ENCODE data around the gene TAF5L. TPM values are rescaled to one million over a fixed set of nuclear protein-coding genes. Genes with fewer than 3 reads are reported as not detected.

TAF5L gene
- total and polyA plus RNA-seq, 2 of the 13 experiments (the other 11 are each of a cell fraction or from before 2014, with no cell fraction given) = 10.8 to 18.2 TPM

DNA sequence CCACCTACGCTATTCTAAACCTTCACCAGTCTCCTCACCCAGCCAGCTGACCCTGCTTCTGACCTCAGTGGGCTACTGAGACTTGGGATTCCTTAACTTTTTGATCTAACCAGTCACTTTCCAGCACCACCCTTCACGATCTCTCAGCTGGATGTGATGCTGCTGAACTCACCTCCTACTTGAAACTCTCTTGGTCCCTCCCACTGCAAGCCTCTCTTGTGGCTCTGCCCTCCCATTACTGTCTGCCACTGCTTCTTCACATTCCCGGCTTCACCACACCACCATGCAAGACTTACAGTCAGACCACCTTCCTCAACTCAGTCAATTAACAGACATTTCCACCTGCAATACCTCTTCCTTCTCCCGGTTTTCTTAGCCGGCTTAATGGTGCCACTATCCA is 6.3 kb downstream of the TAF5L start (continued):
- TF ChIP-seq ARID2 (CRISPR knock-in tag; IDR thresholded peaks at IDR 0.05; ENCODE audit: borderline replicate concordance) = no peak
- TF ChIP-seq, protein P1, sequence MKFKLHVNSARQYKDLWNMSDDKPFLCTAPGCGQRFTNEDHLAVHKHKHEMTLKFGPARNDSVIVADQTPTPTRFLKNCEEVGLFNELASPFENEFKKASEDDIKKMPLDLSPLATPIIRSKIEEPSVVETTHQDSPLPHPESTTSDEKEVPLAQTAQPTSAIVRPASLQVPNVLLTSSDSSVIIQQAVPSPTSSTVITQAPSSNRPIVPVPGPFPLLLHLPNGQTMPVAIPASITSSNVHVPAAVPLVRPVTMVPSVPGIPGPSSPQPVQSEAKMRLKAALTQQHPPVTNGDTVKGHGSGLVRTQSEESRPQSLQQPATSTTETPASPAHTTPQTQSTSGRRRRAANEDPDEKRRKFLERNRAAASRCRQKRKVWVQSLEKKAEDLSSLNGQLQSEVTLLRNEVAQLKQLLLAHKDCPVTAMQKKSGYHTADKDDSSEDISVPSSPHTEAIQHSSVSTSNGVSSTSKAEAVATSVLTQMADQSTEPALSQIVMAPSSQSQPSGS (CRISPR knock-in tag; IDR thresholded peaks at IDR 0.05) = no peak
- no peak for TF ChIP-seq STAG1 (CRISPR knock-in tag; IDR thresholded peaks at IDR 0.05)

GRCh38 chr1:229619002-229619401 is 6.9 kb downstream of the TAF5L start:
- no TSS peak for BruUV-seq (replicated peaks)
- no peak for TF ChIP-seq FOXO1 (CRISPR knock-in tag; IDR thresholded peaks at IDR 0.05)
- TF ChIP-seq, protein P2, sequence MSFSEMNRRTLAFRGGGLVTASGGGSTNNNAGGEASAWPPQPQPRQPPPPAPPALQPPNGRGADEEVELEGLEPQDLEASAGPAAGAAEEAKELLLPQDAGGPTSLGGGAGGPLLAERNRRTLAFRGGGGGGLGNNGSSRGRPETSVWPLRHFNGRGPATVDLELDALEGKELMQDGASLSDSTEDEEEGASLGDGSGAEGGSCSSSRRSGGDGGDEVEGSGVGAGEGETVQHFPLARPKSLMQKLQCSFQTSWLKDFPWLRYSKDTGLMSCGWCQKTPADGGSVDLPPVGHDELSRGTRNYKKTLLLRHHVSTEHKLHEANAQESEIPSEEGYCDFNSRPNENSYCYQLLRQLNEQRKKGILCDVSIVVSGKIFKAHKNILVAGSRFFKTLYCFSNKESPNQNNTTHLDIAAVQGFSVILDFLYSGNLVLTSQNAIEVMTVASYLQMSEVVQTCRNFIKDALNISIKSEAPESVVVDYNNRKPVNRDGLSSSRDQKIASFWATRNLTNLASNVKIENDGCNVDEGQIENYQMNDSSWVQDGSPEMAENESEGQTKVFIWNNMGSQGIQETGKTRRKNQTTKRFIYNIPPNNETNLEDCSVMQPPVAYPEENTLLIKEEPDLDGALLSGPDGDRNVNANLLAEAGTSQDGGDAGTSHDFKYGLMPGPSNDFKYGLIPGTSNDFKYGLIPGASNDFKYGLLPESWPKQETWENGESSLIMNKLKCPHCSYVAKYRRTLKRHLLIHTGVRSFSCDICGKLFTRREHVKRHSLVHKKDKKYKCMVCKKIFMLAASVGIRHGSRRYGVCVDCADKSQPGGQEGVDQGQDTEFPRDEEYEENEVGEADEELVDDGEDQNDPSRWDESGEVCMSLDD (CRISPR knock-in tag; IDR thresholded peaks at IDR 0.05; ENCODE audit: borderline replicate concordance) = no peak
- H2AFZ ChIP-seq (ENCODE audit: low read length) = no peak overlapping the region
- ChIA-PET POLR2A (no interaction called here), CTCF (ENCODE audit: low intra/inter-chr PET ratio, low total read pairs) (no interaction called here)
- no peak overlapping the region for H3K9ac ChIP-seq (ENCODE audit: insufficient read depth, low read depth, low read length)
- peaks cover 0 to 5% of the 10 kb centered on the region in 2 experiments; a peak in 1 of 5 replicates for H3K36me3 ChIP-seq (replicated peaks in 1 of 2; ENCODE audit: control insufficient read depth in 1 of 2, insufficient read depth in 2 of 2, low read length in 2 of 2)
- ATAC-seq (no peak), FAIRE-seq (no peak), DNase-seq (ENCODE audit: low spot score) (no peak)
- peaks cover 15% of the 10 kb centered on the region for H3K4me1 ChIP-seq (ENCODE audit: insufficient read depth, low read length)
- H4K20me1 ChIP-seq (ENCODE audit: insufficient read depth, low read length) = no peaks in the 10 kb centered on the region; the same call in 1 of the 2 replicates
- no peaks in the 10 kb centered on the region for H3K9me3 ChIP-seq (ENCODE audit: low read length)
- intact Hi-C loops (cut with micrococcal nuclease; ENCODE audit: unreplicated experiment) (no loop called here), in situ Hi-C loops (cut with HindIII; ENCODE audit: extremely low pct_ligation_motif_present, low pct_unique_long_range_greater_than_20kb) (no loop called here)
- H3K27ac ChIP-seq (ENCODE audit: extremely low read length, insufficient read depth, low read length) = no peak overlapping the region
- no peak overlapping the region for H3K4me2 ChIP-seq (ENCODE audit: low read depth, low read length)
- peaks cover 68% of the 10 kb centered on the region for H3K79me2 ChIP-seq (ENCODE audit: insufficient read depth, low read length)
- no peak overlapping the region for H3K4me3 ChIP-seq (replicated peaks in 1 of 3; ENCODE audit: insufficient read depth in 1 of 3, low read depth in 2 of 3, low read length in 3 of 3)
- no peaks in the 10 kb centered on the region for H3K27me3 ChIP-seq (ENCODE audit: control insufficient read depth in 1 of 2, insufficient read depth in 2 of 2, low read length in 2 of 2)
